GM21529 (cell line): ENCODE data around the gene NDRG4.

Experiments
- ATAC-seq: cut with Tn5 transposase; IDR thresholded peaks from one replicate; pipeline ENCODE4 v1.9.1; 2021; ENCODE audit not compliant: unreplicated experiment

NDRG4 gene, protein sequence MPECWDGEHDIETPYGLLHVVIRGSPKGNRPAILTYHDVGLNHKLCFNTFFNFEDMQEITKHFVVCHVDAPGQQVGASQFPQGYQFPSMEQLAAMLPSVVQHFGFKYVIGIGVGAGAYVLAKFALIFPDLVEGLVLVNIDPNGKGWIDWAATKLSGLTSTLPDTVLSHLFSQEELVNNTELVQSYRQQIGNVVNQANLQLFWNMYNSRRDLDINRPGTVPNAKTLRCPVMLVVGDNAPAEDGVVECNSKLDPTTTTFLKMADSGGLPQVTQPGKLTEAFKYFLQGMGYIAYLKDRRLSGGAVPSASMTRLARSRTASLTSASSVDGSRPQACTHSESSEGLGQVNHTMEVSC

GRCh38 chr16:58499615-58500351 lies at the start of gene NDRG4:
Gene NDRG4, plus strand, starts transcription at chr16:58500143. Its CDS starts 106 bp downstream, at chr16:58500249.
- peak; percentile 76 for ATAC-seq

DNA sequence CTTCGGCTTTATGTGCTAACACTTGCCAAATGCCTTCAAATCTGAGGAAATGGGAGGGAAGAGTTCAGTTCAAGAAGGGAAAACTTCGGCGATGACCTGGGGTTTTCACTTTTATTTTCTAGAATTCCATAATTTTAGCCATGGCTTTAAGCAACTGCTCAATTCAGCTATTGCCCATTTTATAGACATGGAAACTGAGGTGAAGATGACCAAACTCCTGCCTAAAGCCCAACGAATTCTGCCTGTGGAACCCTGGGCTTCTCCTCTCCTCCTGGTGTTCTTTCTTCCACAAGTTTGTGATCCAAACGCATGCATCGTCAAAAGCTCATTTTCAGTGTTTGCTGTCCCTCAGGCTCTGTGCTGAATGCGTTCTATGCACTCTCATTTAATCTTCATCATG lies 49.4 kb upstream of the NDRG4 start:
- ATAC-seq, result no peak

DNA sequence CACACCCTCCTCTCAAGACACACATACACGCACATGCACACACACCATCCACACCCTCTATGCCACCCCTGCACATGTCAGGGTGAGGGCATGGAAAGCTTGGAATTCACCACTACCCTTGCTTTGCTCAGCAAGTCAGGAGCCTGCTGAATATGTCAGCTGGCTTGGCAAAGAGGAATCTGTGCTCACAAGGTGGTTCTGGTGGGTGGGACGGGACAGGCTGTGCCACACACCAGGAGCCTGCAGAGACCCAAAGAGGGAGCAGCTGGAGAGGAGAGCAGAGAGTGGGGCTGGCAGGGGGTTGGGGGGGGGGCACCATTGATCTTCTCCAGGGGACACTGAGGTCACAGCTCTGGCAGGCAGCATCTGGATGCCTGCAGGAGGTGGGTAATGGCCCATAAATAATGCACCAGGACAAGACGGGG lies 48.7 kb upstream of the NDRG4 start:
- ATAC-seq, result no peak

- ATAC-seq, result no peak
These were observed 48.0 kb upstream of the NDRG4 start for GRCh38 chr16:58451945-58452401.

DNA sequence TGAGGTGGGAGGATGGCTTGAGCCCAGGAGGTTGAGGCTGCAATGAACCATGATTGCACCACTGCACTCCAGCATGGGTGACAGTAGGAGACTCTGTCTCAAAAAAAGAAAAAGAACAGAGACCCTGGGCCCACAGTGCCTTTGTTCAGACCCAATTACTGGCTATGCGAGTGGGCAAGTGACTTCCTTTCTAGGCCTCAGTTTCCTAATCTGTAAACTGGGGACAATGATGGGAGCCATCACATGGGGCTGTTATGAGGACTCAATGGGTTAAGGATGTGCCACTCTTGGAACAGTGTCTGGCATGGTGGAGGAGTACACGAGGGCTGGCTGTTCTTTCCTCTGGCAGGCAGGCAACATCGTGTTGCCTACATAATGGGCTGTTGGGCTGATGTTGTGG lies 47.3 kb upstream of the NDRG4 start:
- ATAC-seq, result no peak

- no peak for ATAC-seq
These were observed 45.8 kb upstream of the NDRG4 start for GRCh38 chr16:58454178-58454577.

DNA sequence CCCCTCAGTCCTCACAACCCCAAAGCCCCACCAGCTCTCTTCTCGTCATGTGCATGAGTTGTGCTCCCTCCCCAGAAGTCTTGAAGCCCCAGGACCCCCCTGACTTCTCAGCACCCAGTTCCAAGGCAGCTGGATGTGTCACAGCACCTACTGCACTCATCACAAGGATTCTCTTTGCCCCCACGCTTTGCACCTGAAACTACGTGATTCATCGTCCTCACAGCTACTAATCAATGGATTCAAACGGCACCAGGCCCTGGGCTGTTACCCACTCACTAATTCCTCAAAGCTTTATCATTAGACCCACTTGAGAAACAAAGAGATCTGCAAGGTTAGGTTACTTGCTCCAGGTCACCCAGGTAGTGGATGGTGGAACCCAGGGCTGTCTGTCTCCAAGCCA lies 45.1 kb upstream of the NDRG4 start:
- ATAC-seq, result no peak

GRCh38 chr16:58455750-58456149 lies 44.2 kb upstream of the NDRG4 start:
- ATAC-seq, result no peak

DNA sequence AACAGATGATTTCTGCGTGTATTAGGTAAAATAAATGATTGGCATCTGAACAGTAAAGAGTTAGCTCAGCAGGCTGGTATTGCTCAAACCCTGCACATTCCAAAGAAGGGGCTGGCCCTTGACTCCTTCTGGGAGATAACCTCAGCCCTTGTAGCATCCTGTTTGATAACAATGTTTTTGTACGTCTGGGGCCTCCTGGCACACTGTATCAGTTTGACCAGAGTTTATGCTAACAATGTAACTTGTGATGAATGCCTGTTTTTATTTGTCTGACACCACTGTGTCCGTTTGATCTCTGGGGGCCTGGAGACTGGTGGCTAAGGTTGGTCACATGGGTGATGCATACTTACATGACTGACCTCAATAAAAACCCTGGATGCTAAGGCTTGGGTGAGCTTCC lies 43.8 kb upstream of the NDRG4 start:
- no peak for ATAC-seq

DNA sequence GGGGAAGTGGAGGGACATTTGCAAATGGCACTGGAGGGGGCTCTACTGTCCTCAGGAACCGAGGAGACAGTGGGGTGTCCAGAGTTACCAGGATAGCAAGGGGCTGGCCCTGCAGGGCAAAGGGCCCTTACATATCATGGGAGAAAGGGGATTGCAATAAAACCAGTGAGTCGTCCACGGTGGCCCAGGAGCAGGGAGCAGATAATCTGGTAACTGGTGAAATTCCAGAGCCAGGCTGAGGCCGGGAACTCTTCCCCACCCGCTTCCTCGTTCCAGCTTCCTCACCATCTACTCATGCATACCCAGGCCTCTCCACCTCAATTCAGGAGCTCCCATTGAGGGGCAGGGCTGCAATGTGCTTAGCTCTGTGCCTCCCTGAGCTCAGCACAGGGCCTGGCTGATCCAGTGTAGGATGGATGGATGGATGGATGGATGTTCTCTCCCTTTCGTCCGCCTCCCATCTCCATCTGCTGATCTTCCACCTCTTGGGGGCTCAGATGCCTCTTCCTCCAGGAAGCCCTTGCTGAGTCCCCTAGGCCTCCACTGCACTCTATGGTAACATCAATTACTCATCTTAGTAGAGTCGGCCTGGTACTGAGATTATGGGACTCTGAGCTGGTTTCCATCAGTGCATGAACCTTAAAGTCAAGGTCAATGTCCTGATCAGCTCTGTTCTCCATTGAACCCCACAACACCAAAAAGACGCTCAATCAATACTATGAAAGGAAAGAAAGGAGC lies 41.2 kb upstream of the NDRG4 start:
- ATAC-seq, result no peak

DNA sequence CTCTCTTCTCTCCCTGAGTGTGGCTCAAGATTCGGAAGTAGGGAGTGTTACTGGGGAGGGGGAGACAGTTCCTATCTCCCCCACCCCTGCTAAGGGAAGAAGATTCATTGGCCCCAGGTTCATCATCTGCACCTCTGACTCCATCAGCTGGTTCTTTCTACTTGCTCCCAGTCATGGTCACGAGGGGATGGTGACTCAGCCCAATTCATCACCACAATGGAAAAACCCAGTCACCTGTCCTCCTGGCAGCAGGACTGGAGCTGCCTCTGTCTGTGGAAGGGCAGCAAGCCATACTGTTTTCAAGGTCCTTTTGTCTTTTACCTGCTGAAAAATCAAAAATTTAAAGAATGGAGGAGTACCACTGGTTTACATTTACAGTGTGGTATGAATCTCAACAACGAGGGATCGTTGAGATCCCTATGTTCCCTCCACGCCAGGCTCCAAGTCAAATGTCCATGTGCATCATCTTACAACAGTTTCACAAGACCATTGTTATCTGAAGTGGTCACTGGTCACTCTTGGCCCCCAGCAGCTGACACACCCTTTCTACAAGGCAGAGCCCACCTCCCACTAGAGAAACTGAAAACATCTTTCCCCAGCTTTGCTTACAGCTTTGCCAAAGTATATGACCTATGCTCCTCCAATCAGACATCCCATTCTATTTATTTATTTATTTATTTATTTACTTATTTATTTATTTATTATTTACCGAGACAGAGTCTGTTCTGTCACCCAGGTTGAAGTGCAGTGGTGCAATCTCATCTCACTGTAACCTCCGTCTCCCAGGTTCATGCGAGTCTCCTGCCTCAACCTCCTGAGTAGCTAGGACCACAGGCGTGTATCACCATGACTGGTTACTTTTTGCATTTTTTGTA lies 40.4 kb upstream of the NDRG4 start:
- no peak for ATAC-seq

GRCh38 chr16:58460219-58460610 lies 39.7 kb upstream of the NDRG4 start:
- ATAC-seq, result no peak

DNA sequence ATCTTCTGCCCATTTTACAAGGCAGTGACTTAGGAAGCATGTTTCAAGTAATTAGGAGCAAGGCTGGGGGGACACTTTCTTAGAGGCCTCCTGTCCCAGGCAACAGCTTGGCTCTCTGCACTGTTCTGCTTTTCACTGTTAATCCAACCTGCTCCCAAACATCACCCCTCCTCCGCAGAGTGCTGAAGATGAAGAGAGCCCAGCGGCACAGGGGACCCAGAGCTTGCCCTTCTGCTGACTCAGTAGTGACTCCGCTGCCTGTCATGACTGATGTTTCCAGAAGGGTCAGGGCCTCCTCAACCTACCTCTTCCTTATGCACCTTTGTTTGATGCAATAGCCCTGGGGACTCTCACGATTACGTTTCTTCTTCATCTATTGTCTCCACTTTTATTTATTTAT lies 38.9 kb upstream of the NDRG4 start:
- ATAC-seq, result no peak

GRCh38 chr16:58461640-58462039 lies 38.3 kb upstream of the NDRG4 start:
- ATAC-seq, result no peak

DNA sequence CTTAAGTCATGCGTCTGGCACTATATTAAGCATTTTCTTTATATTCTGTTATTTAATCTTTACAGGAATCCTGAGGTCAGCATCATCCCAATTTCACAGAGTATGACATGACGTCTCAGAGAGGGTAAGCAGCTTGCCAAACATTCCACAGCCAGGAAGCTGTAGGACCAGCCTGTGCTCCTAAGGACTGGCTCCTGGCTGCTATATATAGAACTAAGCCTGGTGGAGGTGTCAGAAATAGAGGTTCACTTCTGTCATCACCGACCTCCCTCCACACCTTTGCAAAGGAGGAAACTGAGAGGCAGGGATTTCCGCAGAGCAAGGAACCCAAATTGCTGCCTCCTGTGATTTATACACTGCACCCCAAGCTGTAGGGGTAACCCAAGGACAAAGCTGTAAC lies 37.9 kb upstream of the NDRG4 start:
- ATAC-seq, result no peak

- ATAC-seq, result no peak
These were observed 37.4 kb upstream of the NDRG4 start for GRCh38 chr16:58462499-58462996.

GRCh38 chr16:58462997-58463941 lies 36.7 kb upstream of the NDRG4 start:
- ATAC-seq, result no peak

GRCh38 chr16:58464047-58464915 lies 35.7 kb upstream of the NDRG4 start:
- ATAC-seq, result no peak
